CD14-positive monocyte (primary cell): Measurements from ENCODE around the gene PHOSPHO1. TPM values are rescaled to one million over a fixed set of nuclear protein-coding genes. Genes with fewer than 3 reads are reported as not detected.

ENCODE experiments used
- DNase-seq, 3 donors: peaks; one replicate each; pipeline ENCODE4 v3.0.0-alpha.2; 2011 to 2022
- H2AFZ ChIP-seq: 2 replicates; pipeline ENCODE4 v1.6.0; 2012; ENCODE audit warnings: mild to moderate bottlenecking, low read depth, low read length, inconsistent platforms; ENCODE audit not compliant: insufficient read depth, poor library complexity, severe bottlenecking
- H3K27ac ChIP-seq, 2 donors: 1 replicate in 1 of 2; 2 replicates in 1 of 2; pipeline ENCODE4 v1.5.1; 2012 to 2013; ENCODE audit warnings: low read length in 2 of 2, control low read depth in 1 of 2, inconsistent platforms in 1 of 2, low read depth in 1 of 2, mild to moderate bottlenecking in 1 of 2
- H3K27me3 ChIP-seq, 2 donors: one replicate each; pipeline versions ENCODE4 v1.6.0 to v1.6.1; 2011 to 2013; ENCODE audit warnings: low read length in 2 of 2; ENCODE audit not compliant: control insufficient read depth in 2 of 2, insufficient read depth in 2 of 2
- H3K36me3 ChIP-seq, 2 donors: replicated peaks in 1 of 2; 1 replicate in 1 of 2; 2 replicates in 1 of 2; pipeline versions ENCODE4 v1.5.1 to v1.6.1; 2012 to 2013; ENCODE audit warnings: low read length in 2 of 2, control low read depth in 1 of 2, inconsistent platforms in 1 of 2, mild to moderate bottlenecking in 1 of 2; ENCODE audit not compliant: insufficient read depth in 2 of 2, control insufficient read depth in 1 of 2
- H3K4me1 ChIP-seq, 2 donors: 1 replicate in 1 of 2; 2 replicates in 1 of 2; pipeline versions ENCODE4 v1.5.1 to v1.6.1; 2012 to 2013; ENCODE audit warnings: low read length in 2 of 2, control low read depth in 1 of 2, inconsistent platforms in 1 of 2, mild to moderate bottlenecking in 1 of 2, moderate library complexity in 1 of 2; ENCODE audit not compliant: insufficient read depth in 2 of 2, control insufficient read depth in 1 of 2
- H3K4me2 ChIP-seq: replicated peaks from 2 replicates; pipeline ENCODE3; 2012; ENCODE audit warnings: low read length, moderate library complexity, mild to moderate bottlenecking; ENCODE audit not compliant: poor library complexity, severe bottlenecking; ENCODE audit errors: extremely low read depth
- H3K4me3 ChIP-seq, 3 experiments: fragments of 200-600 bp in 1 of 3; sonication (generic) in 1 of 3; replicated peaks in 1 of 3; 1 replicate in 2 of 3; 2 replicates in 1 of 3; pipeline ENCODE4 v1.5.1; 2011 to 2013; ENCODE audit warnings: low read length in 3 of 3, mild to moderate bottlenecking in 3 of 3, control low read depth in 2 of 3, low read depth in 2 of 3, inconsistent platforms in 1 of 3, moderate library complexity in 1 of 3
- H3K79me2 ChIP-seq: 2 replicates; pipeline ENCODE4 v1.6.0; 2012; ENCODE audit warnings: mild to moderate bottlenecking, control low read depth, inconsistent platforms, low read length, moderate library complexity; ENCODE audit not compliant: insufficient read depth
- H3K9ac ChIP-seq: 2 replicates; pipeline ENCODE4 v1.6.0; 2017; ENCODE audit warnings: low read length, mild to moderate bottlenecking; ENCODE audit not compliant: insufficient read depth, poor library complexity, severe bottlenecking
- H3K9me3 ChIP-seq, 2 donors: replicated peaks in 1 of 2; 1 replicate in 1 of 2; 2 replicates in 1 of 2; pipeline versions ENCODE4 v1.5.1 to v1.6.1; 2012 to 2013; ENCODE audit warnings: low read length in 2 of 2, control low read depth in 1 of 2; ENCODE audit not compliant: control insufficient read depth in 1 of 2, insufficient read depth in 1 of 2
- H4K20me1 ChIP-seq: 2 replicates; pipeline ENCODE4 v1.6.0; 2012; ENCODE audit warnings: mild to moderate bottlenecking, low read length, control low read depth, moderate library complexity; ENCODE audit not compliant: insufficient read depth
- H3K27ac Mint-ChIP-seq, 7 donors: one replicate each; pipeline ENCODE4 v1.8.0; 2020; ENCODE audit warnings: mild to moderate bottlenecking in 7 of 7, mixed read lengths in 7 of 7, moderate library complexity in 6 of 7, inconsistent platforms in 2 of 7
- H3K27me3 Mint-ChIP-seq, 3 donors: one replicate each; pipeline ENCODE4 v1.8.0; 2021 to 2022; ENCODE audit warnings: low read depth in 3 of 3, mild to moderate bottlenecking in 3 of 3, mixed read lengths in 3 of 3, moderate library complexity in 3 of 3, inconsistent platforms in 1 of 3
- H3K36me3 Mint-ChIP-seq, 2 donors: one replicate each; pipeline ENCODE4 v1.8.0; 2020; ENCODE audit warnings: mixed read lengths in 2 of 2, inconsistent platforms in 1 of 2, mild to moderate bottlenecking in 1 of 2
- H3K4me1 Mint-ChIP-seq: one replicate; pipeline ENCODE4 v1.8.0; 2020; ENCODE audit warnings: mild to moderate bottlenecking, mixed read lengths
- H3K4me3 Mint-ChIP-seq, 2 donors: one replicate each; pipeline ENCODE4 v1.8.0; 2020; ENCODE audit warnings: mild to moderate bottlenecking in 2 of 2, mixed read lengths in 2 of 2, moderate library complexity in 1 of 2
- H3K9me3 Mint-ChIP-seq, 7 donors: one replicate each; pipeline ENCODE4 v1.8.0; 2020 to 2022; ENCODE audit warnings: mixed read lengths in 7 of 7, mild to moderate bottlenecking in 6 of 7, moderate library complexity in 6 of 7, inconsistent platforms in 2 of 7
- CTCF ChIP-seq: fragments of 200-600 bp; IDR thresholded peaks from one replicate; pipeline ENCODE4 v1.8.0; 2022; ENCODE audit warnings: antibody characterized with exemption, mild to moderate bottlenecking
- WGBS: methylation state at CpG from one replicate; pipeline ENCODE4 v1.1.5; 2013; ENCODE audit warnings: missing lambda C conversion rate; ENCODE audit not compliant: insufficient coverage; 5-methylcytosine and 5-hydroxymethylcytosine counted together
- intact Hi-C, 2 donors: fragments of 100-400 bp; cut with micrococcal nuclease; formaldehyde crosslinking; loops; one replicate each; pipeline versions ENCODE4 v1.15.0 to v1.15.1; 2023
- polyA plus RNA-seq, 3 donors: library from polyadenylated mRNA; depleted of rRNA in 1 of 3; unstranded in 2 of 3; stranded (reverse) in 1 of 3; fragments of 300-500 nt in 2 of 3; fragments of >200 nt in 1 of 3; fragmentation: Illumina TruSeq in 2 of 3; gene quantifications; 1 replicate in 2 of 3; 2 replicates in 1 of 3; pipeline ENCODE4 v1.2.3, GENCODE V29; 2012 to 2021

PHOSPHO1 gene
- polyA plus RNA-seq, 3 donors = 0.51 to 1.4 (median 0.61) TPM

- Histone ChIP-seq H3K4me3 (peak overlapping the region in 1 of 3 experiments; percentile 81), H3K4me2 (peak overlapping the region; percentile 91), H3K9ac (no peak overlapping the region), H3K79me2 (no peaks in the 10 kb centered on the region), H3K36me3 (no peaks in the 10 kb centered on the region), H3K27me3 (peaks cover 10 to 34% of the 10 kb centered on the region in 2 donors), H3K27ac (no peak overlapping the region), H3K4me1 (peaks cover 35 to 57% of the 10 kb centered on the region in 2 donors), H3K9me3 (no peaks in the 10 kb centered on the region), H2AFZ (no peak overlapping the region), H4K20me1 (peaks cover 7% of the 10 kb centered on the region)
- Mint-ChIP-seq H3K9me3 (peaks cover 0 to 8% (median 2%) of the 10 kb centered on the region in 7 donors), H3K27me3 (peaks cover 26 to 52% (median 43%) of the 10 kb centered on the region in 3 donors), H3K27ac (peak overlapping the region in 3 of 7 donors; percentile 54 to 72 (median 58)), H3K4me3 (peak overlapping the region in 1 of 2 donors; percentile 92), H3K4me1 (peaks cover 49% of the 10 kb centered on the region), H3K36me3 (peaks cover 0 to 5% of the 10 kb centered on the region in 2 donors)
- no peak for TF ChIP-seq CTCF
- intact Hi-C loops = no loop called here
- no peak for DNase-seq
- WGBS = 70% methylated on average over 2 of the region's 7 CpGs
These were observed 942 bp upstream of the PHOSPHO1 start for GRCh38 chr17:49231563-49231894.

- Mint-ChIP-seq H3K4me3 (peak overlapping the region; percentile 76 to 92), H3K9me3 (peaks cover 0 to 9% (median 4%) of the 10 kb centered on the region in 7 donors), H3K27ac (peak overlapping the region in 3 of 7 donors; percentile 17 to 87 (median 72)), H3K36me3 (peaks cover 6 to 15% of the 10 kb centered on the region in 2 donors), H3K27me3 (peaks cover 41 to 66% (median 54%) of the 10 kb centered on the region in 3 donors), H3K4me1 (peaks cover 40% of the 10 kb centered on the region)
- DNase-seq = no peak
- Histone ChIP-seq H3K79me2 (no peaks in the 10 kb centered on the region), H3K36me3 (no peaks in the 10 kb centered on the region), H3K27me3 (peaks cover 20 to 49% of the 10 kb centered on the region in 2 donors), H2AFZ (peak overlapping the region; percentile 82), H3K4me1 (peaks cover 25 to 47% of the 10 kb centered on the region in 2 donors), H4K20me1 (peaks cover 15% of the 10 kb centered on the region), H3K4me2 (peak overlapping the region; percentile 91), H3K4me3 (peak overlapping the region; percentile 56 to 81 (median 61)), H3K9ac (peak overlapping the region; percentile 38), H3K27ac (peak overlapping the region in 1 of 2 donors; percentile 67), H3K9me3 (peaks cover 0 to 5% of the 10 kb centered on the region in 2 donors)
- intact Hi-C loops = loop anchor here in 1 of 2 donors (5.0 kb wide), 1 partner anchor 62 kb away; no protein-coding TSS in a partner anchor
- WGBS = 32% methylated on average over 11 of the region's 36 CpGs
- no peak for TF ChIP-seq CTCF
These were observed 584 bp downstream of the PHOSPHO1 start for GRCh38 chr17:49229805-49230600.
